HG02610 (cell line): ENCODE measurements around the gene RTKN.
"Not testable (repeated sequence)": the region's sequence is repeated elsewhere in the genome, so short reads cannot be mapped to it uniquely, and the experiment has no call there.

Experiments used
- ATAC-seq: cut with Tn5 transposase; IDR thresholded peaks from one replicate; pipeline ENCODE4 v1.9.1; 2021; ENCODE audit warnings: mild to moderate bottlenecking, moderate library complexity; ENCODE audit not compliant: unreplicated experiment

RTKN gene

DNA sequence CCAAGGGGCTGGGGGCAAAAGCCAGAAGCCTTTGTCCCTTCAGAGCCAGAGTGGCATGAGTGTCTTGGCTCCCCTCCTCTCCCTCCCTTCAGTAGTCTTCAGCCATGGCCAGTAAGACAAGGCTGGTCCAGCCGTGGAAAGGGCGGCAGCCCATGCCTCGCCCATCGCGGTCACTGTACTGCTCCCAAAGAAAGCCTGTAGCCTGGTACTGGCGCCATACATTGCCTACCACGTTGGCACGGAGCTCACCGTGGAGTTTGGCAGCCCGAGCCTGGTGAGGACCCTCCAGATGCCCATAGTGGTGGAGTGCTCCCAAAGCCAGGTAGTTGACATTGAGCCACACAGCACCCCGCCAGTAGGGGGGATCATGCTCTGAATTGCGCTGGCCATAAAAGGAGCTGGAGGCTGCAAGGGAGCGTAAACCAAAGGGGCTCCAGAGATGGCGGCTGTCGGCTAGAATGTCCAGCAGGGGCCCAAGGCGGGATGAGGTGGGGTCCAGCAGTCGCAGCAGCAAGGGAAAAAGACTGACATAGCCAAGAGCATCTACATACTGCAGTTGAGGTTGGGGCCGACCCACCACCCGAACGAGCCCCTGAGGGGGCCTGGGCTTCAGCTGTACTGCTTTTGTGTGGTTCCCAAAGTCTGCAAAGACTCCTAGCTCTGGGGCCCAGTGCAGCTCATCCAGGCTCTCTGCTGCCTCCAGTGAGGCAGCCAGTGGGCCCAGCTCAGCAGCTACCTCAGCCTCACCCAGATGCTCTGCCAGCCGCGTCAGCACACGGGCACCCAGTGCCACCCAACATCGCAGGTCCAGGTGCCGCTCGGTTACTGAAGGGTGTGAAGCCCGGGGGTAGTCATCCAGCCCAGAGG, 19.7 kb upstream of the RTKN start:
- no peak for ATAC-seq

GRCh38 chr2:74460187-74460586, 18.4 kb upstream of the RTKN start:
- ATAC-seq, result not testable (repeated sequence)

DNA sequence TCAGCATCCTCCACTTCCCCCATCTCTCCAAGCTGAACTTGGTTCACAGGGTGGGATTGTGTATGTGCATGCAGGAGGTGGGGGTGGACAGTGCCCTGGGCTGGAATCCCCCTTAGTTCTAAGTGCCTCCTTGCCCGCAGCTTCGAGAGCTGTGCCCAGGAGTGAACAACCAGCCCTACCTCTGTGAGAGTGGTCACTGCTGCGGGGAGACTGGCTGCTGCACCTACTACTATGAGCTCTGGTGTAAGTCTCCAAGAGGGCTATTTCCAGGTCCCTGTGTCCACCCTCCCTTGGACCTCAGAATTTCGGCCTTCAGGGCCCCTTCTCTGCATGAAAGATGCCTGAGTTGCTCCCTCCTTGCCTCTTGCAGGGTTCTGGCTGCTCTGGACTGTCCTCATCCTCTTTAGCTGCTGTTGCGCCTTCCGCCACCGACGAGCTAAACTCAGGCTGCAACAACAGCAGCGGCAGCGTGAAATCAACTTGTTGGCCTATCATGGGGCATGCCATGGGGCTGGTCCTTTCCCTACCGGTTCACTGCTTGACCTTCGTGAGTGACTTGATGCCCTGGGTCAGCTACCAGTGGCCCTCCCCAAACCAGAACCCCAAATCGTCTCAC, 17.9 kb upstream of the RTKN start:
- not testable (repeated sequence) for ATAC-seq

DNA sequence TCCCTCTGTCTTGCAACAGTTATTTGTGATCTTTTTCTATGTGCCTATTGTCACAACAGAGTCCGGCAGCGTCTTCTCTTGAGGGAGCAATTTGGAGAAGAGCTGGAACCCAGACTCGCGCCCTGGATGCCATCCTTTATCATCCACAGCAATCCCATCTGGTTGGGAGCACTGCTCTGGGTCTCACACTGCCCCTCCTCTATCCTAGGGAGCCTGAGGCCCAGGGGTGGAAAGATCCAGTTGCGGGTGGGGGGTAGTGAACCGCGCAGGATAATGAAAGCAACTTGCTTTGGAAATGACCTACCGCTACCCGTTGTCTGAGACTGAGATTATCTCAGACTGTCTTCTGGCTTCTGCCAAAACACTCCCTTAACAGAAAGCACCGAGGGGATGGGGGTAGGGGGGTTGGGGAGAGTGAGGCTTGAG, 17.2 kb upstream of the RTKN start:
- no peak for ATAC-seq

DNA sequence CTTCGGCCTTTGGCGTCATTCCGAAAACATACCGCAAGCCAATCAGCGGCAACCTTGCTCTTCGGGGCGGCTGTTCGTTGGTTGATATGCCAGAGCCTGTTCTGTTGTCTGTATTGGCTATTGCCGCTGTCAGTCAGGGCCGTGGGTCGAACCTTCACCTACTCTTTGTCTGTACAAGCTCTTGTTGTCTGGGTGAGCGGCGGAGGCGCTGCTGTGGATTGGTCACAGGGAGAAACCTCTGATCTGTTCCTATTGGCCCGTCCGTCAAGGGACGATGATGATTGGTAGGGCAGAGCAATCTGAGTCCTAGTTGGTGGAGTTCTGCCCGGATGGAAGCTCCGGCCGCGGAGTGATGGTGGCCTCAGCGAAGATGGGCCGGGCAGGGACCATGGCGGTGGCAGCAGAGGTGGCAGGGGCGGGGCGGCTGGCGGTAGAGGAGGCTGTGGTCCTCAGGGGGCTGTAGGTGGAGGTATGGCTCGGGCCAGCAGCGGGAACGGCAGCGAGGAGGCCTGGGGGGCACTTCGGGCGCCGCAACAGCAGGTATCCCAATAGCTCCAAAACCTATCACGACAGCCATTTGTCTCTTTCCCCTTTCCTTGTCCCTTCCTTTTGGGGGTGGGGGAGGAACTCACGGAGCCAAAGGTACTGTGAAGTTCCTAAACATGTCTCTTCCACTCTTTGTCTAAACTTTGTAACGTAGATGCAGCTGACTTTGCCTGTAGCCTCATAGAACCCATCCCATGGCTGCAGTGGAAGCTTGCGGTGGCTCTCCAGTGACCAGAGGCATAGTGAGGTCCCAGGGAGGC, 16.6 kb upstream of the RTKN start, which contains the start of gene WBP1:
WBP1 (plus strand) TSS at position 307 of the 806 bp plus-strand sequence; CDS start at position 472, 165 bp downstream.
- ATAC-seq, result peak; percentile 86

- ATAC-seq, result peak; percentile 17
Measured at GRCh38 chr2:74457549-74458131, 15.9 kb upstream of the RTKN start.

DNA sequence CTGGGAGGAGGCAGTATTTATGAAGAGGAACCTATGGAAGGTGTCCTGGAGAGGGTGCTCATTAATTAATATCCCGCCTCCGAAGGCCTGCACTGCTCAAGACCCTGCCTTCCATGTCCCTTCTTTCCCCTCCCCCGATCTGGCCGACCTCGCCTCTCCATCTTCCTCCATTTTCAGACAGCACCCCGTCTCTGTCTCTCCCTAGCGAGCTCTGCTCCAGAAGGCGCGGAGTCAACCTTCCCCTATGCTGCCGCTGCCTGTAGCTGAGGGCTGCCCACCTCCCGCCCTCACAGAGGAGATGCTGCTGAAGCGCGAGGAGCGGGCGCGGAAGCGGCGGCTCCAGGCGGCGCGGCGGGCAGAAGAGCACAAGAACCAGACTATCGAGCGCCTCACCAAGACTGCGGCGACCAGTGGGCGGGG, 15.4 kb upstream of the RTKN start:
- no peak for ATAC-seq

DNA sequence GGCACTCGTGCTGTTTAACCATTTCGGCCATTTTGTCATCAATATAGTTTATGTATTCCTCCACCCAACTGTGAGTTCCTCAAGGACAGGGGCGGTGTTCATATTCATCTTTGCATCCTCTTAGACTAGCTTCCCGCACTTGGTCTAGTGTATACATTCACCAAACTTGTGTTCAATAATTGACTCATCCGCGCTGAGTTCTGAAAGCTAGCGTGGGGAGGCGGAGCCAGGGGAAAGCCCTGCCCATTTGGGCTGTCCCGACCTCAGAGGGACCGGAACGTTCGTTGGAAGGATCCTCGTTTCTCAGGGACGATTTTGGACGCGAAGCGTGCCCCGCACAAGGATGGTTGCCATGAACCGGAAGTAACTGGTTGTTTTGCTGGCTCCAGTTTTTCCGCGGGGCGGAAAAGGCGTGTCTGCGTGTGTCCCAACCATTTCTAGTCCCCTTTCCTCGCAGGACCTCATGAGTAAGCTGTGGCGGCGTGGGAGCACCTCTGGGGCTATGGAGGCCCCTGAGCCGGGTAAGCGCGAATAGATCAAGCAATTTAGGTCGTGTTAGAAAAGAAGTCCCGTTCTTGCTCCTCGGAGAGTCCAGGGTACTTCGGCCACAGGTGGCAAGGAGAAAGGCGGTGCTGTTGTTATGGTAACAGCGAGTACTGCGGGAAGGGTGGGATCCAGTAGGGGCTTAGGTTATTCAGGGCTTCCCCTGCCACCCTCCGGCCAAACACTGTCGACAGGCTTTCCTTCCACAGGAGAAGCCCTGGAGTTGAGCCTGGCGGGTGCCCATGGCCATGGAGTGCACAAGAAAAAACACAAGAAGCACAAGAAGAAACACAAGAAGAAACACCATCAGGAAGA, 13.1 kb upstream of the RTKN start, which contains the start of gene INO80B:
INO80B (plus strand) TSS at position 434 of the 858 bp plus-strand sequence; CDS start at position 464, 30 bp downstream.
- ATAC-seq, result peak; percentile 43

DNA sequence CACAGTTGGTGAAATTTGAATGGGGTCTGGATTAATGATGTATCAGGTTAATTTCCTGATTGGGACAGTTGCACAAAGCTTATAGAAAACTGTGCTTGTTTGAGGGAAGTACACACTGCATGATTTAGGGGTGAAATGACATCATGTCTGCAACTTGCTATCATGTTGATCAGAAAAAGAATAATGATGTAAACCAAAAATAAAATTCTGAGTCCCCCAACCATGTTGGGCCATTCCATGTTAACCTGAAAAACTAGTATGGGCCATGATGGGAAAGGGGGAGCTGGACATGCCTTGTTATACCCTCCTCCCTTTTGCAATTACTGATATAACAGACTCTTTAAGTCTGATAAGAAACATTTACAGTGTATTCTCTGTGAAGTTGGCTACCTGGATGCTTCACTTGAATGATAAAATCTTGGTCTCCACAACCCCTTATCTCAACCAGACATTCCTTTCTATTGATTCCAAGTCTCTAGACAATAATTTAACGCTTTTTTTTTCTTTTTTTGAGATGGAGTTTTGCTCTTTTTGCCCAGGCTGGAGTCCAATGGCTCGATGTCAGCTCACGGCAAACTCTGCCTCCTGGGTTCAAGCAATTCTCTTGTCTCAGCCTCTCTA, 8.9 kb upstream of the RTKN start:
- no peak for ATAC-seq

- ATAC-seq, result no peak
Measured at GRCh38 chr2:74448771-74449170, 7.0 kb upstream of the RTKN start.

DNA sequence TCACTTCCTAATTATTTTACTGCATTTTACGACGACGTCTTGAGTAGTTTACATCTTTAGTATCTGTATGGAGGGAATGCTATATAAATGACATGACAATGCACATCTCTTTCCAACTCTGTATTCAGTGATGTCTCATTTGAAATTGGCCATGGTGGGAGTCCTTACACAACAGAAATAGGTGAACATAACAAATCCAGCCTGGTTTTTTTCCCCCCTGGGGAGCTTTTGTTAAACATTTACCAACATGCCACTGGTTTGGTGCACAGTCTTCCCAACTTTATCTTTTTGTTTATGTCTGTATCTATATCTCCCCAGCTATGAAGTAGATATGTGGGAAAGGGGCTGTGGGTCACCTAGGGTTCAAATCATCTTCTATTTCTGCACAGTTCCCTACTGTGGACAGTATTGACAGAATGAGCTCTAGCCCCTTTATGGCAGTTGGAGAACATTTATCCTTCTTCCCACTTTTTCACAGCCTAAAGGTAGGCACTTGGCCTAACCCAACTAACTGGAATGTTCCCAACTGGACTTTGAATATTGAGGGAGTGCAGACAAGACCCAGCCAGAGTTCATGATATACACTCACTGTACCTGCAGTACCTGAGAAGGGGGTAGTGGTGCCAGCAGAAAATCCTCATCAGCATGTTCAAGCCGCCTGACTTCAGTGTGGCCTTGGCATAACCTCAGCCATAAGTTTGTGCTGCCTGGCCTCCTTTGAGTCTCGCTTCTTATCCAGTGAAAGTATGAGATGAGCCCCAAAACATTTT, 5.7 kb upstream of the RTKN start:
- ATAC-seq, result no peak

- ATAC-seq, result no peak
Measured at GRCh38 chr2:74444498-74445318, 3.0 kb upstream of the RTKN start.

DNA sequence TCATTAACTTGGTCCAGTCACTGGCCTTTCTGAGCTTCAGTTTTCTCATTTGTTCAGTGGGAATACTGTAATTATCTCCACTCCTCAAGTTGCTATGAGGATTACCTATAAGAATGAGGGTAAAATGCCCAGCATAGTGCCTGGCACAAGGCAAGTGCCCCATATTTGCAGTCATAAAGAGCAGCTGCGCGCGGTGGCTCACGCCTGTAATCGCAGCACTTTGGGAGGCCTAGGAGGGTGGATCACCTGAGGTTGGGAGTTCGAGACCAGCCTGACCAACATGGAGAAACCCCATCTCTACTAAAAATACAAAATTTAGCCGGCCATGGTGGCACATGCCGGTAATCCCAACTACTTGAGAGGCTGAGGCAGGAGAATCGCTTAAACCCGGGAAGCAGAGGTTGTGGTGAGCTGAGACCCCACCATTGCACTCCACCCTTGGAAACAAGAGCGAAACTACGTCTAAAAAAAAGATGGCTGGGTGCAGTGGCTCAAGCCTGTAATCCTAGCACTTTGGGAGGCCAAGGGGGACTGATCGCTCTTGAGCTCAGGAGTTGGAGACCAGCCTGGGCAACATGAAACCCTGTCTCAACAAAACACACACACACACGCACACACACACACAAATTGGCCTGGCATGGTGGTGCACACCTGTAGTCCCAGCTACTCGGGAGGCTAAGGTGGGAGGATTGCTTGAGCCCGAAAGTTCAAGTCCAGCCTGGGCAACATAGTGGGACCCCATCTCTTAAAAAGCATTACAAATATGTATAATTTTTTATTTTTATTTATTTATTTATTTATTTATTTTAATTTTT, 953 bp upstream of the RTKN start:
- ATAC-seq, result not testable (repeated sequence)

DNA sequence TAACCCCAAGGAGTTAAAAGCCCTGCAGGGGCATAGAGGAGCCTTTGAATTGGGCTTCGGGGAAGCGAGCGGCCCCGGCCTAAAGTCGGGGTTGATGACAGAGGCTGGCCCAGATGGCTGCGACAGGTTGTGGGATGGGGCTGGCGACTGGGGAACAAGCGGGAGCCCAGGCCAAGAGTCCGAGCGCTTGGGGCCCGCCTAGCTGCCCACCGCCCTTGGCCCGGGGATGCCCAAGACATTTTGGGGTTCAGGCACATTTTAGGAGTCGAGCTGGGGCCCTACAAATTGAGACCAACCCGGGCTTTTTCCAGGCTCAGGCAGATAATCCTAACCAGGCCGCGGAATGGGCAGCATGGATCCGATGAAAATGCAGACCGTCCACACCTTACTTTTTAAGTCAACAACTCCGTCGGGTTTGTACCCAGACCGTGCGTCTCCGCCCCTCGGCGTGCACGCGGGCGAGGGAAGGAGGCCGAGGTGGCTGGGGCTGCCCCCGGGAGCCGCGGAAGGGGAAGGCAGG, 507 bp downstream of the RTKN start:
- ATAC-seq, result no peak

GRCh38 chr2:74440378-74441169, 1.2 kb downstream of the RTKN start:
- ATAC-seq, result peak; percentile 91

- ATAC-seq, result no peak
Measured at GRCh38 chr2:74439803-74440377, 1.8 kb downstream of the RTKN start.
